ENCODE results near the gene SLC31A1. TPM values are rescaled to one million over a fixed set of nuclear protein-coding genes. Genes with fewer than 3 reads are reported as not detected.
A peak's percentile ranks its signal among the peaks of the same experiment; 100 is the strongest.

The SLC31A1 gene
- total and polyA plus RNA-seq, 4 donors = 13.9 to 39.3 (median 18.2) TPM

DNA sequence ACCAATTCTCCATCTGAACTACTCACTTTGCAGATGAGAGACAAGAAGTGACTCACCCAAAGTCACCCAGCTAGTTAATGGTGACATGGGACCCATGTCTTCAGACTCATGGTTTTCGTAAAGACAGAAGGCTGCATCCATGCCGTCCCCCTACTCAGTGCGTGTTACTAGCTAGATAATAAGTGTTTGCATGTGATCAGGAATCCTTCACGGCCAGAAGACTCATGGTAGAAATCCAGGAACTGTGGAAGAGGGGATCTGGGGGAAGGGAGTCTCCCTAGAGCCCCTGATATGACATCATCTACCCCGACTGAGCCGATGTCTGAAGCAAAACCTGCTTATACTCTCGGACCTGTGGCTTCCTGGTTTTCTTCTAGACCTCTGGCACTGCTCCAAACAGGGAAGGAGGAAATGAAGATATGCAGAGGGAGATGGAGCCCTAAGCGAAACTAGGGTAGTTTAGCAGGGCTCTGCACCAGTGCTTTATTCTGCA lies 78.5 kb downstream of the SLC31A1 start:
- peaks cover 0 to 2% (median 0%) of the 10 kb centered on the region in 4 donors for H3K9me3 ChIP-seq (ENCODE audit: control insufficient read depth in 4 of 4, insufficient read depth in 3 of 4, low read length in 3 of 4)
- WGBS, 2 donors = 33 to 36% methylated on average over 8 of the region's 8 CpGs
- TF ChIP-seq, protein P1, sequence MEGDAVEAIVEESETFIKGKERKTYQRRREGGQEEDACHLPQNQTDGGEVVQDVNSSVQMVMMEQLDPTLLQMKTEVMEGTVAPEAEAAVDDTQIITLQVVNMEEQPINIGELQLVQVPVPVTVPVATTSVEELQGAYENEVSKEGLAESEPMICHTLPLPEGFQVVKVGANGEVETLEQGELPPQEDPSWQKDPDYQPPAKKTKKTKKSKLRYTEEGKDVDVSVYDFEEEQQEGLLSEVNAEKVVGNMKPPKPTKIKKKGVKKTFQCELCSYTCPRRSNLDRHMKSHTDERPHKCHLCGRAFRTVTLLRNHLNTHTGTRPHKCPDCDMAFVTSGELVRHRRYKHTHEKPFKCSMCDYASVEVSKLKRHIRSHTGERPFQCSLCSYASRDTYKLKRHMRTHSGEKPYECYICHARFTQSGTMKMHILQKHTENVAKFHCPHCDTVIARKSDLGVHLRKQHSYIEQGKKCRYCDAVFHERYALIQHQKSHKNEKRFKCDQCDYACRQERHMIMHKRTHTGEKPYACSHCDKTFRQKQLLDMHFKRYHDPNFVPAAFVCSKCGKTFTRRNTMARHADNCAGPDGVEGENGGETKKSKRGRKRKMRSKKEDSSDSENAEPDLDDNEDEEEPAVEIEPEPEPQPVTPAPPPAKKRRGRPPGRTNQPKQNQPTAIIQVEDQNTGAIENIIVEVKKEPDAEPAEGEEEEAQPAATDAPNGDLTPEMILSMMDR (IDR thresholded peaks at IDR 0.05; ENCODE audit: control extremely low read depth, extremely low read depth) = no peak
- H3K27me3 ChIP-seq (ENCODE audit: control insufficient read depth in 3 of 3, insufficient read depth in 3 of 3, low read length in 2 of 3) = no peaks in the 10 kb centered on the region
- H3K9ac ChIP-seq (ENCODE audit: insufficient read depth in 1 of 2, low read length in 2 of 2) = no peak overlapping the region
- DNase-seq = peak in 2 of 3 donors; percentile 55 to 65
- peak; percentile 41 for ATAC-seq (ENCODE audit: insufficient read depth, low FRiP score)
- no peak overlapping the region for H3K27ac ChIP-seq (ENCODE audit: low read depth in 1 of 2, low read length in 1 of 2)
- no peaks in the 10 kb centered on the region for H3K4me1 ChIP-seq (ENCODE audit: control insufficient read depth in 5 of 5, insufficient read depth in 5 of 5, low read length in 5 of 5)
- H3K4me3 ChIP-seq = no peak overlapping the region
- no peaks in the 10 kb centered on the region for H3K36me3 ChIP-seq (ENCODE audit: control insufficient read depth in 4 of 4, insufficient read depth in 4 of 4, low read length in 4 of 4)

DNA sequence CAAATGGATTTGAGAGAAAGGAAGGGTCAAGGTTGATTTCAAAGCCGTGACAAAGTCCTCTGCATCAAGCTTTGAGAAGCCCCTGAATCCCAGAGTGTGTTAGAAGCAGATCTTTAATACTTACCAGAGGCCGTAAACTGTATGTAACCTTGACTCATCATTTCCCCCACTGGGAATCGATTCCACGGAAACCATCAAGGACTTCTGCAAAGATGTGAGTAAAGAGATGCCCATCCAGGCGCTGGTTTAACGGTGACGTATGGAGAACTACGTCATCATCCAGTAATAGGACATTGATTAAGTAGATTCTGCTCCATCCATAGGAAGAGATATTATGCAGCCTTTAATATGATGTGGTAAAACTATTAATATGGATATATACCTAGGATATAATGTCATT lies 80.2 kb downstream of the SLC31A1 start:
- Histone ChIP-seq H3K27ac (ENCODE audit: low read depth in 1 of 2, low read length in 1 of 2) (no peak overlapping the region), H3K4me3 (no peak overlapping the region), H3K9ac (ENCODE audit: insufficient read depth in 1 of 2, low read length in 2 of 2) (no peak overlapping the region), H3K27me3 (ENCODE audit: control insufficient read depth in 3 of 3, insufficient read depth in 3 of 3, low read length in 2 of 3) (no peaks in the 10 kb centered on the region), H3K9me3 (ENCODE audit: control insufficient read depth in 4 of 4, insufficient read depth in 3 of 4, low read length in 3 of 4) (peaks cover 0 to 2% (median 0%) of the 10 kb centered on the region in 4 donors), H3K36me3 (ENCODE audit: control insufficient read depth in 4 of 4, insufficient read depth in 4 of 4, low read length in 4 of 4) (no peaks in the 10 kb centered on the region), H3K4me1 (ENCODE audit: control insufficient read depth in 5 of 5, insufficient read depth in 5 of 5, low read length in 5 of 5) (no peaks in the 10 kb centered on the region)
- DNase-seq (no peak), ATAC-seq (ENCODE audit: insufficient read depth, low FRiP score) (no peak)
- 95 to 96% methylated on average over 8 of the region's 8 CpGs for WGBS, 2 donors
- TF ChIP-seq, protein P1 (IDR thresholded peaks at IDR 0.05; ENCODE audit: control extremely low read depth, extremely low read depth) = no peak

DNA sequence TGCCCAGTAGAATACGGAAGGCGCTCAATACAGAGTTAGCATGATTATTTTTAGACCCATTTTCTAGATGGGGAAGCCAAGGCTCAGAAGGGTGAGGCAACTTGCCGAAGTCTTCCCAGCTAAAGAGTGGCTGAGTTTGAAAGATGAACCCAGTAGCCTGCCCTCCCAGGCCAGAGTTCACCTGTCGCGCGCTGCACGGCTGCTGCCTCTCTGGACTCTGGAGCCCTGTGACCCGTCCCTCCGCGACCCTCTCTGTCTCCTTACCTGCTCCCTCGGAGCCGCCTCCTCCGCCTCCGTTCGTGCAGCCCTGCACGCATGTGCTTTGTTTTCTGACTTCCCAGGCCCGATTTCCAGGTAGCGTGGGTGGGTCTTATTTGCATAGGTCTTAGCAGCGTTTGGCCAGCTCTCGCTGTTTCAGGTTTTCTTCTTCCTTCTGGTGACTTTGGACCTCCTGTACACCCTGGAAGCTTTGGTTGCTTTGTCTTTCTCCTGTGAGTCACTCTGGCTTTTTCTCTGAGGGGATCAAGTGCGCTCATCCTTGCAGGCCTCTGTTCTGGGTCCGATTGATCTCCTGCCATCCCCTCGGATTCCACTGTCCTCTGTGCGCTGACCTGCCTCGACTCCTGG lies 81.6 kb downstream of the SLC31A1 start, which contains the start of gene RNF183:
Gene RNF183, minus strand, starts transcription at position 585 of the 627 bp plus-strand sequence. CDS start 5,192 bp downstream, outside the sequence.
- no peaks in the 10 kb centered on the region for H3K27me3 ChIP-seq (ENCODE audit: control insufficient read depth in 3 of 3, insufficient read depth in 3 of 3, low read length in 2 of 3)
- H3K9ac ChIP-seq (ENCODE audit: insufficient read depth in 1 of 2, low read length in 2 of 2) = no peak within 1 kb of the TSS
- no peak for DNase-seq
- peaks cover 0 to 2% (median 0%) of the 10 kb centered on the region in 4 donors for H3K9me3 ChIP-seq (ENCODE audit: control insufficient read depth in 4 of 4, insufficient read depth in 3 of 4, low read length in 3 of 4)
- H3K4me3 ChIP-seq = no peak within 1 kb of the TSS
- no peak within 1 kb of the TSS for H3K27ac ChIP-seq (ENCODE audit: low read depth in 1 of 2, low read length in 1 of 2)
- H3K4me1 ChIP-seq (ENCODE audit: control insufficient read depth in 5 of 5, insufficient read depth in 5 of 5, low read length in 5 of 5) = no peaks in the 10 kb centered on the region
- WGBS, 2 donors = 77 to 84% methylated on average over 25 of the region's 25 CpGs
- TF ChIP-seq, protein P1 (IDR thresholded peaks at IDR 0.05; ENCODE audit: control extremely low read depth, extremely low read depth) = no peak
- no peaks in the 10 kb centered on the region for H3K36me3 ChIP-seq (ENCODE audit: control insufficient read depth in 4 of 4, insufficient read depth in 4 of 4, low read length in 4 of 4)
- ATAC-seq (ENCODE audit: insufficient read depth, low FRiP score) = no peak

All from lung (tissue), 12 donors.